H1 (cell line): ENCODE measurements around the gene RIMBP2. TPM values are rescaled to one million over a fixed set of nuclear protein-coding genes. Genes with fewer than 3 reads are reported as not detected.

Experiments used
- CTCF ChIA-PET: fragments of 300-600 bp; sonication (Branson Sonifier 250); formaldehyde crosslinking; loops from one replicate; lab custom pipeline; 2021; ENCODE audit not compliant: partially characterized antibody; lab: Charles Lee
- POLR2A ChIA-PET: fragments of 300-600 bp; sonication (Branson Sonifier 250); formaldehyde crosslinking; loops from one replicate; lab custom pipeline; 2021; ENCODE audit warnings: inconsistent platforms; ENCODE audit not compliant: partially characterized antibody; lab: Charles Lee
- DNase-seq, 2 experiments: peaks; one replicate each; pipeline versions ENCODE4 v3.0.0 to v3.0.0-alpha.2; 2010 to 2022; ENCODE audit warnings: low spot score in 2 of 2, low read depth in 1 of 2, mixed read lengths in 1 of 2
- FAIRE-seq: peaks from 2 replicates; lab custom pipeline; 2011; peaks lifted over from hg19 to GRCh38; lab: Jason Lieb, UNC
- H2AFZ ChIP-seq: 2 replicates; pipeline ENCODE4 v1.8.1; 2012; ENCODE audit warnings: low read length, inconsistent platforms
- H2AK5ac ChIP-seq: 2 replicates; pipeline ENCODE4 v1.6.1; 2013; ENCODE audit warnings: low read depth, low read length
- H2BK120ac ChIP-seq: replicated peaks from 2 replicates; pipeline ENCODE3; 2013; ENCODE audit warnings: low read depth, low read length, inconsistent platforms
- H2BK12ac ChIP-seq: 2 replicates; pipeline ENCODE4 v1.6.1; 2013; ENCODE audit warnings: low read depth, low read length
- H2BK15ac ChIP-seq: 2 replicates; pipeline ENCODE4 v1.6.1; 2013; ENCODE audit warnings: low read length
- H2BK20ac ChIP-seq: 2 replicates; pipeline ENCODE4 v1.6.1; 2013; ENCODE audit warnings: low read length
- H2BK5ac ChIP-seq: 2 replicates; pipeline ENCODE4 v1.6.1; 2013; ENCODE audit warnings: low read depth, low read length
- H3K14ac ChIP-seq: 2 replicates; pipeline ENCODE4 v1.6.1; 2013; ENCODE audit warnings: inconsistent platforms; ENCODE audit not compliant: insufficient read length
- H3K18ac ChIP-seq: 2 replicates; pipeline ENCODE4 v1.6.1; 2013; ENCODE audit warnings: low read length; ENCODE audit errors: extremely low read depth
- H3K23ac ChIP-seq: 2 replicates; pipeline ENCODE4 v1.6.1; 2013; ENCODE audit warnings: inconsistent platforms; ENCODE audit not compliant: insufficient read length
- H3K23me2 ChIP-seq: 2 replicates; pipeline ENCODE4 v1.6.1; 2013; ENCODE audit warnings: low read depth, low read length
- H3K27ac ChIP-seq: 2 replicates; pipeline ENCODE4 v1.6.1; 2011; ENCODE audit warnings: low read depth, low read length, inconsistent platforms
- H3K27me3 ChIP-seq, 4 experiments: replicated peaks in 1 of 4; 1 replicate in 1 of 4; 2 replicates in 3 of 4; pipeline versions ENCODE4 v1.6.1 to v1.8.1; 2011 to 2013; ENCODE audit warnings: low read length in 3 of 4, mild to moderate bottlenecking in 3 of 4, inconsistent platforms in 2 of 4, mixed read lengths in 2 of 4, moderate library complexity in 1 of 4; ENCODE audit not compliant: control insufficient read depth in 3 of 4, insufficient read depth in 3 of 4; ENCODE audit errors: extremely low read depth in 1 of 4
- H3K36me3 ChIP-seq, 4 experiments: 2 replicates each; pipeline versions ENCODE4 v1.6.1 to v1.8.1; 2011 to 2013; ENCODE audit warnings: mild to moderate bottlenecking in 4 of 4, low read length in 3 of 4, moderate library complexity in 2 of 4, control low read depth in 1 of 4, inconsistent platforms in 1 of 4; ENCODE audit not compliant: insufficient read depth in 4 of 4, control insufficient read depth in 2 of 4
- H3K4ac ChIP-seq: replicated peaks from 2 replicates; pipeline ENCODE3; 2013; ENCODE audit warnings: low read length, low read depth, mixed read lengths, inconsistent platforms; ENCODE audit not compliant: insufficient read length
- H3K4me1 ChIP-seq, 4 experiments: replicated peaks in 1 of 4; 1 replicate in 1 of 4; 2 replicates in 3 of 4; pipeline versions ENCODE4 v1.6.1 to v1.8.1; 2011 to 2013; ENCODE audit warnings: low read length in 3 of 4, inconsistent platforms in 2 of 4, mixed read lengths in 1 of 4; ENCODE audit not compliant: insufficient read depth in 4 of 4, control insufficient read depth in 3 of 4
- H3K4me2 ChIP-seq, 2 experiments: 2 replicates each; pipeline versions ENCODE4 v1.6.1 to v1.8.1; 2011 to 2013; ENCODE audit warnings: low read depth in 2 of 2, low read length in 2 of 2, control low read depth in 1 of 2, inconsistent platforms in 1 of 2, mild to moderate bottlenecking in 1 of 2; ENCODE audit not compliant: insufficient read depth in 1 of 2
- H3K4me3 ChIP-seq, 4 experiments: fragments of 200-600, 300-600 bp in 1 of 4; sonication (generic), shearing (Covaris generic), sonication (Bioruptor Twin) in 1 of 4; 2 replicates each; pipeline versions ENCODE4 v1.5.1 to v1.8.1; 2011 to 2016; ENCODE audit warnings: low read length in 4 of 4, low read depth in 3 of 4, control low read depth in 2 of 4, inconsistent platforms in 2 of 4, mild to moderate bottlenecking in 2 of 4, mixed read lengths in 1 of 4, moderate library complexity in 1 of 4; ENCODE audit not compliant: insufficient read depth in 2 of 4; ENCODE audit errors: extremely low read depth in 1 of 4
- H3K56ac ChIP-seq: replicated peaks from 2 replicates; pipeline ENCODE3; 2013; ENCODE audit warnings: low read depth, mild to moderate bottlenecking, mixed read lengths, low read length, inconsistent platforms; ENCODE audit not compliant: insufficient read length
- H3K79me1 ChIP-seq: 2 replicates; pipeline ENCODE4 v1.6.1; 2013; ENCODE audit warnings: low read depth, low read length, control low read depth
- H3K79me2 ChIP-seq, 2 experiments: 2 replicates each; pipeline versions ENCODE4 v1.6.1 to v1.8.1; 2012 to 2013; ENCODE audit warnings: low read length in 2 of 2, mild to moderate bottlenecking in 2 of 2, inconsistent platforms in 1 of 2; ENCODE audit not compliant: insufficient read depth in 2 of 2, control insufficient read depth in 1 of 2
- H3K9ac ChIP-seq, 4 experiments: replicated peaks in 1 of 4; 1 replicate in 1 of 4; 2 replicates in 3 of 4; pipeline versions ENCODE4 v1.6.1 to v1.8.1; 2011 to 2013; ENCODE audit warnings: low read depth in 3 of 4, low read length in 3 of 4, control low read depth in 2 of 4, mild to moderate bottlenecking in 2 of 4, moderate library complexity in 2 of 4, inconsistent platforms in 1 of 4; ENCODE audit errors: extremely low read depth in 1 of 4
- H3K9me3 ChIP-seq, 2 experiments: 2 replicates each; pipeline versions ENCODE4 v1.6.1 to v1.8.1; 2012 to 2013; ENCODE audit warnings: mild to moderate bottlenecking in 2 of 2, moderate library complexity in 2 of 2, control low read depth in 1 of 2, inconsistent platforms in 1 of 2, low read depth in 1 of 2, low read length in 1 of 2, mixed read lengths in 1 of 2; ENCODE audit not compliant: insufficient read depth in 2 of 2
- H4K20me1 ChIP-seq, 2 experiments: replicated peaks in 1 of 2; 2 replicates each; pipeline versions ENCODE3 to v1.8.1; 2011 to 2013; ENCODE audit warnings: inconsistent platforms in 2 of 2, low read length in 2 of 2, mild to moderate bottlenecking in 1 of 2; ENCODE audit not compliant: insufficient read depth in 2 of 2, control insufficient read depth in 1 of 2
- H4K5ac ChIP-seq: 2 replicates; pipeline ENCODE4 v1.6.1; 2013; ENCODE audit warnings: low read length, low read depth, mixed read lengths, inconsistent platforms; ENCODE audit not compliant: insufficient read length
- H4K8ac ChIP-seq: 2 replicates; pipeline ENCODE4 v1.8.0; 2013; ENCODE audit warnings: mild to moderate bottlenecking, moderate library complexity, low read length, inconsistent platforms; ENCODE audit not compliant: insufficient read depth; ENCODE audit errors: extremely low read depth
- H4K91ac ChIP-seq: replicated peaks from 2 replicates; pipeline ENCODE3; 2013; ENCODE audit warnings: low read length, mixed read lengths, inconsistent platforms; ENCODE audit not compliant: insufficient read length
- BACH1 ChIP-seq: IDR thresholded peaks from 2 replicates; pipeline ENCODE4 v1.6.1; 2012; ENCODE audit warnings: low read length, improper control_type of control experiment
- KDM1A ChIP-seq: fragments of 200-600, 300-600 bp; sonication (generic); IDR thresholded peaks from 2 replicates; pipeline ENCODE4 v1.7.1; 2016; ENCODE audit warnings: mild to moderate bottlenecking, low read length, borderline replicate concordance
- MAFK ChIP-seq: IDR thresholded peaks from 2 replicates; pipeline ENCODE4 v1.6.1; 2012; ENCODE audit warnings: low read depth, mild to moderate bottlenecking, improper control_type of control experiment, low read length
- POU5F1 ChIP-seq: IDR thresholded peaks from 2 replicates; pipeline ENCODE4 v1.6.1; 2011; ENCODE audit warnings: low read depth, mild to moderate bottlenecking, low read length, moderate library complexity
- SIX5 ChIP-seq: IDR thresholded peaks from 2 replicates; pipeline ENCODE4 v1.6.1; 2011; ENCODE audit warnings: mild to moderate bottlenecking, low read depth, low read length
- SP2 ChIP-seq: IDR thresholded peaks from 2 replicates; pipeline ENCODE4 v1.6.1; 2012; ENCODE audit warnings: mild to moderate bottlenecking, low read length, inconsistent platforms
- SRF ChIP-seq: IDR thresholded peaks from 2 replicates; pipeline ENCODE4 v1.6.1; 2011; ENCODE audit warnings: mild to moderate bottlenecking, low read depth, low read length, moderate library complexity
- SUZ12 ChIP-seq: fragments of 200-600 bp; sonication (generic); IDR thresholded peaks from 2 replicates; pipeline ENCODE4 v1.6.1; 2012; ENCODE audit warnings: mild to moderate bottlenecking, inconsistent platforms, low read length, moderate library complexity, mixed read lengths
- TAF1 ChIP-seq: IDR thresholded peaks from 2 replicates; pipeline ENCODE4 v1.6.1; 2011; ENCODE audit warnings: mild to moderate bottlenecking, low read depth, low read length
- WGBS, 2 experiments: shearing (Covaris generic) in 1 of 2; methylation state at CpG; one replicate each; pipeline versions ENCODE4 v1.1.6 to v1.1.7; 2013 to 2015; ENCODE audit warnings: low lambda C conversion rate in 2 of 2, mixed read lengths in 2 of 2, inconsistent platforms in 1 of 2, low coverage in 1 of 2, missing lambda C conversion rate in 1 of 2; ENCODE audit not compliant: insufficient replicate concordance in 2 of 2, insufficient coverage in 1 of 2, insufficient read length in 1 of 2; ENCODE audit errors: extremely low coverage in 1 of 2, missing lambda C conversion rate in 1 of 2; 5-methylcytosine and 5-hydroxymethylcytosine counted together
- polyA plus RNA-seq, 7 experiments: library from polyadenylated mRNA; depleted of rRNA in 3 of 7; stranded (reverse) in 5 of 7; unstranded in 2 of 7; fragments of >200 nt in 5 of 7; fragments of 200-250 nt in 2 of 7; gene quantifications; 1 replicate in 5 of 7; 2 replicates in 1 of 7; 4 replicates in 1 of 7; pipeline versions ENCODE4 v1.2.1 to v1.2.3, GENCODE V29; 2011 to 2013; ENCODE audit warnings: missing spikeins in 2 of 7, mixed read lengths in 2 of 7
- total RNA-seq: library from RNA; stranded (reverse); fragmentation: NEBNext Ultra II Directional; extraction: Animal tissue kit (Norgen Biotek cat#: 25700); gene quantifications from 2 replicates; pipeline ENCODE4 v1.2.1, GENCODE V29; 2021
- TF ChIP-seq, protein P1 (sequence below): IDR thresholded peaks from 2 replicates; pipeline ENCODE4 v1.6.1; 2011; ENCODE audit warnings: low read depth, mild to moderate bottlenecking, low read length; ENCODE audit not compliant: insufficient read depth

RIMBP2 gene
- total and polyA plus RNA-seq, 2 of the 8 experiments (the other 6 are each of a cell fraction or from before 2014, with no cell fraction given) = 0.18 to 0.65 TPM

DNA sequence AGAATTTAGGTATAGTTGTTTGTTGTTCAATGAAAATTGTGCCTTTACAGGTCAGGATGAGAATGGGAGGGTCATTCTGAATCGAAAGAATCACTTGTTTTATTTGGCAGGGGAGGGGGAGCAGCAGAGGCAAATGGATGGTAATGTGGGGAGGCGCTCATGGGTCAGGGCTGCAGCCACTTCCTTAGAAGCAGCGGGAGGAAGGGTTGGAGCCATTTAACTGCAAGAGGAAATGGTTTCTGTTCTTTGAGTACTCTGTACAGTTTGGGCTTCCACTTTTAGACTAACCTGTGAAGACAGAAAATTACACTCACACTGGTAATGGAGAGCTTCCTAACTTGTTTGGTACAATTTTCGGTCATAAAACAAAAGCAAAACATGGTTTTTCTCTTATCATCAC lies 321.2 kb downstream of the RIMBP2 start:
- Histone ChIP-seq H3K9me3 (no peaks in the 10 kb centered on the region), H3K79me1 (no peaks in the 10 kb centered on the region), H3K4me1 (no peaks in the 10 kb centered on the region), H2BK15ac (no peak overlapping the region), H3K27ac (no peak overlapping the region), H2BK20ac (no peak overlapping the region), H3K79me2 (no peaks in the 10 kb centered on the region), H3K14ac (no peak overlapping the region), H3K23ac (no peak overlapping the region), H2BK12ac (no peak overlapping the region), H3K9ac (no peak overlapping the region), H3K56ac (no peak overlapping the region), H4K5ac (no peak overlapping the region), H4K20me1 (no peaks in the 10 kb centered on the region), H4K91ac (no peak overlapping the region), H2AK5ac (no peak overlapping the region), H3K4ac (no peak overlapping the region), H3K4me2 (no peak overlapping the region), H2BK120ac (no peak overlapping the region), H3K27me3 (no peaks in the 10 kb centered on the region), H3K18ac (no peak overlapping the region), H3K36me3 (no peaks in the 10 kb centered on the region), H3K23me2 (no peaks in the 10 kb centered on the region), H2BK5ac (no peak overlapping the region), H3K4me3 (no peak overlapping the region), H2AFZ (no peak overlapping the region), H4K8ac (no peak overlapping the region)
- DNase-seq (no peak), FAIRE-seq (no peak)
- ChIA-PET CTCF (interaction anchor here (1.6 to 2.2 kb wide), 2 partner anchors 59 to 353 kb away, joined by 5 to 8 read pairs; no protein-coding TSS in a partner anchor), POLR2A (no interaction called here)
- WGBS, 2 experiments = 77% methylated on average over 4 of the region's 4 CpGs; no CpG with 5 or more reads in 1 of the 2 experiments
- TF ChIP-seq KDM1A = no peak
- TF ChIP-seq, protein P1, sequence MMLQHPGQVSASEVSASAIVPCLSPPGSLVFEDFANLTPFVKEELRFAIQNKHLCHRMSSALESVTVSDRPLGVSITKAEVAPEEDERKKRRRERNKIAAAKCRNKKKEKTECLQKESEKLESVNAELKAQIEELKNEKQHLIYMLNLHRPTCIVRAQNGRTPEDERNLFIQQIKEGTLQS = no peak
- no peak for TF ChIP-seq BACH1
- TF ChIP-seq SRF = no peak
- TF ChIP-seq MAFK = no peak
- TF ChIP-seq SUZ12 = no peak
- TF ChIP-seq TAF1 = no peak
- no peak for TF ChIP-seq SP2
- no peak for TF ChIP-seq SIX5
- no peak for TF ChIP-seq POU5F1
